ENCODE data around the gene GLDC. TPM values are rescaled to one million over a fixed set of nuclear protein-coding genes. Genes with fewer than 3 reads are reported as not detected.

GLDC gene
- total RNA-seq, 6 experiments from 2014 or later, result 76.2 to 103 (median 89.3) TPM

- intact Hi-C loops (cut with DNase I), result no loop called here
- TF ChIP-seq POLR2A (IDR thresholded peaks at IDR 0.05) (no peak), CTCF (IDR thresholded peaks at IDR 0.05) (no peak)
Observed at GRCh38 chr9:6639622-6640021, 5.9 kb downstream of the GLDC start.

GRCh38 chr9:6634444-6634843 lies 11.1 kb downstream of the GLDC start:
- no peaks in the 10 kb centered on the region for H3K27me3 ChIP-seq
- DNase-seq, result no peak
- intact Hi-C loops (cut with DNase I), result no loop called here
- no peaks in the 10 kb centered on the region for H3K36me3 ChIP-seq
- WGBS (ENCODE audit: insufficient coverage, low coverage, low lambda C conversion rate, missing lambda C conversion rate), result 89% methylated on average over 4 of the region's 7 CpGs
- H3K4me3 ChIP-seq, result no peak overlapping the region
- TF ChIP-seq CTCF (IDR thresholded peaks at IDR 0.05), result no peak
- TF ChIP-seq POLR2A (IDR thresholded peaks at IDR 0.05), result no peak
- peaks cover 0 to 12% (median 3%) of the 10 kb centered on the region in 4 donors for H3K4me1 ChIP-seq
- H3K9me3 ChIP-seq, result no peaks in the 10 kb centered on the region
- ATAC-seq, result no peak
- no peak overlapping the region for H3K27ac ChIP-seq

More at GRCh38 chr9:6639622-6640021, 5.9 kb downstream of the GLDC start:
- H3K36me3 ChIP-seq, result no peaks in the 10 kb centered on the region
- H3K4me1 ChIP-seq, result peaks cover 0 to 52% (median 13%) of the 10 kb centered on the region in 4 donors
- H3K27ac ChIP-seq, result peak overlapping the region; percentile 4 to 85 (median 38)
- DNase-seq (no peak), ATAC-seq (no peak)
- no peak overlapping the region for H3K4me3 ChIP-seq
- no peaks in the 10 kb centered on the region for H3K27me3 ChIP-seq
- no peaks in the 10 kb centered on the region for H3K9me3 ChIP-seq
- WGBS (ENCODE audit: insufficient coverage, low coverage, low lambda C conversion rate, missing lambda C conversion rate), result 16% methylated on average over 3 of the region's 3 CpGs

GRCh38 chr9:6633378-6633777 lies 12.2 kb downstream of the GLDC start:
- no peak for ATAC-seq
- Histone ChIP-seq H3K27me3 (no peaks in the 10 kb centered on the region), H3K4me1 (peaks cover 0 to 11% (median 5%) of the 10 kb centered on the region in 4 donors), H3K27ac (no peak overlapping the region), H3K4me3 (no peak overlapping the region), H3K9me3 (no peaks in the 10 kb centered on the region), H3K36me3 (no peaks in the 10 kb centered on the region)
- 81% methylated on average over 3 of the region's 3 CpGs for whole genome bisulfite sequencing (ENCODE audit: insufficient coverage, low coverage, low lambda C conversion rate, missing lambda C conversion rate)
- intact Hi-C loops (cut with DNase I), result no loop called here
- DNase-seq, result no peak
- TF ChIP-seq POLR2A (IDR thresholded peaks at IDR 0.05), result no peak
- no peak for TF ChIP-seq CTCF (IDR thresholded peaks at IDR 0.05)

GRCh38 chr9:6632516-6633183 lies 12.9 kb downstream of the GLDC start:
- WGBS (ENCODE audit: insufficient coverage, low coverage, low lambda C conversion rate, missing lambda C conversion rate), result 74% methylated on average over 9 of the region's 19 CpGs
- DNase-seq (no peak), ATAC-seq (peak in 1 of 4 donors; percentile 27)
- Histone ChIP-seq H3K36me3 (no peaks in the 10 kb centered on the region), H3K27me3 (no peaks in the 10 kb centered on the region), H3K4me3 (no peak overlapping the region), H3K4me1 (peaks cover 0 to 17% (median 7%) of the 10 kb centered on the region in 4 donors), H3K9me3 (no peaks in the 10 kb centered on the region), H3K27ac (no peak overlapping the region)
- intact Hi-C loops (cut with DNase I), result no loop called here
- TF ChIP-seq CTCF (IDR thresholded peaks at IDR 0.05) (no peak), POLR2A (IDR thresholded peaks at IDR 0.05) (no peak)

All from right lobe of liver (tissue), 6 donors.